Upper lobe of right lung (tissue), 1 donor: ENCODE measurements around the gene ANKMY1. TPM values are rescaled to one million over a fixed set of nuclear protein-coding genes. Genes with fewer than 3 reads are reported as not detected.

ENCODE experiments used
- ATAC-seq: fragments of 200-7000 bp; cut with Tn5 transposase; one replicate; pipeline ENCODE4 v1.9.1; 2020; ENCODE audit warnings: mild to moderate bottlenecking, moderate library complexity
- DNase-seq: peaks from one replicate; pipeline ENCODE4 v3.0.0-alpha.2; 2020
- H3K27ac ChIP-seq: fragments of 200-600 bp; one replicate; pipeline ENCODE4 v1.8.0; 2022
- H3K27me3 ChIP-seq: fragments of 200-600 bp; one replicate; pipeline ENCODE4 v1.8.0; 2022; ENCODE audit warnings: mild to moderate bottlenecking
- H3K36me3 ChIP-seq: fragments of 200-600 bp; one replicate; pipeline ENCODE4 v1.8.0; 2022
- H3K4me1 ChIP-seq: fragments of 200-600 bp; one replicate; pipeline ENCODE4 v1.8.0; 2022
- H3K4me3 ChIP-seq: fragments of 200-600 bp; one replicate; pipeline ENCODE4 v1.8.0; 2022; ENCODE audit warnings: mild to moderate bottlenecking
- H3K9me3 ChIP-seq: fragments of 200-600 bp; one replicate; pipeline ENCODE4 v1.8.0; 2022
- intact Hi-C: fragments of 100-400 bp; cut with DNase I; formaldehyde crosslinking; loops from one replicate; pipeline ENCODE4 v1.11.0; 2022
- total RNA-seq: library from RNA; stranded (reverse); fragmentation: NEBNext Ultra II Directional; extraction: Animal tissue kit (Norgen Biotek cat#: 25700); gene quantifications from one replicate; pipeline ENCODE4 v1.2.1, GENCODE V29; 2021
- TF ChIP-seq, protein P1 (sequence below): fragments of 200-600 bp; IDR thresholded peaks from one replicate; pipeline ENCODE4 v1.8.0; 2022; ENCODE audit warnings: antibody characterized with exemption
- donor health status: DM: no; HTN: yes; CAD: no; lungs with severe emphysema.

Gene ANKMY1
- total RNA-seq, 1 donor from 2014 or later: 19.3 TPM

DNA sequence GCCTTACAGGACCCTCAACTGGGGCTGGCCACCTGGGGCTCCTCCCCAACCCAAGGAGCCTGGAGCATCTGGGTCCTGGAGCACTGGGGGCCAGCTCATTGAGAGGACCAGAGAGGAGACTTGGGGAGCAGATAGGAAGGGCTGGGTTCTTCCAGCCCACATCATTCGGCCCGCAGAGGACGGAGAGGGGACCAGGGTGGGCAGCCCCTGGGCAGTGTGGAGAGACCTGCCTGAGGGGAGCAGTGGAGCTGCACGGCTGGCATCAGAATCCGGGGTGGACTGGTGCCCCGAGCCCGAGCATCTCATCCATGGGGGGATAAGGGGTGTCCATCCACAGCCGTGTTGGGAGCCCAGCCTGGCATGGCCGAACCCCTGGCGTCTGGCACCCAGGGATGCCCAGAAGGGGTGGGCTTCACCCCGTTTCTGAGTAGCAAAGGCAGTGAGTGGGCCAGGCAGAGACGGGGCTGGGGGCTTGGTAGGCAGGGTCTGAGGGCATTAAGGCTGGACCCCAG, 111.1 kb downstream of the ANKMY1 start:
- Histone ChIP-seq H3K4me1 (no peaks in the 10 kb centered on the region), H3K4me3 (no peak overlapping the region), H3K27ac (no peak overlapping the region), H3K36me3 (no peaks in the 10 kb centered on the region), H3K27me3 (peaks cover 9% of the 10 kb centered on the region), H3K9me3 (no peaks in the 10 kb centered on the region)
- no peak for ATAC-seq
- TF ChIP-seq, protein P1, sequence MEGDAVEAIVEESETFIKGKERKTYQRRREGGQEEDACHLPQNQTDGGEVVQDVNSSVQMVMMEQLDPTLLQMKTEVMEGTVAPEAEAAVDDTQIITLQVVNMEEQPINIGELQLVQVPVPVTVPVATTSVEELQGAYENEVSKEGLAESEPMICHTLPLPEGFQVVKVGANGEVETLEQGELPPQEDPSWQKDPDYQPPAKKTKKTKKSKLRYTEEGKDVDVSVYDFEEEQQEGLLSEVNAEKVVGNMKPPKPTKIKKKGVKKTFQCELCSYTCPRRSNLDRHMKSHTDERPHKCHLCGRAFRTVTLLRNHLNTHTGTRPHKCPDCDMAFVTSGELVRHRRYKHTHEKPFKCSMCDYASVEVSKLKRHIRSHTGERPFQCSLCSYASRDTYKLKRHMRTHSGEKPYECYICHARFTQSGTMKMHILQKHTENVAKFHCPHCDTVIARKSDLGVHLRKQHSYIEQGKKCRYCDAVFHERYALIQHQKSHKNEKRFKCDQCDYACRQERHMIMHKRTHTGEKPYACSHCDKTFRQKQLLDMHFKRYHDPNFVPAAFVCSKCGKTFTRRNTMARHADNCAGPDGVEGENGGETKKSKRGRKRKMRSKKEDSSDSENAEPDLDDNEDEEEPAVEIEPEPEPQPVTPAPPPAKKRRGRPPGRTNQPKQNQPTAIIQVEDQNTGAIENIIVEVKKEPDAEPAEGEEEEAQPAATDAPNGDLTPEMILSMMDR: no peak
- intact Hi-C loops: no loop called here
- no peak for DNase-seq

DNA sequence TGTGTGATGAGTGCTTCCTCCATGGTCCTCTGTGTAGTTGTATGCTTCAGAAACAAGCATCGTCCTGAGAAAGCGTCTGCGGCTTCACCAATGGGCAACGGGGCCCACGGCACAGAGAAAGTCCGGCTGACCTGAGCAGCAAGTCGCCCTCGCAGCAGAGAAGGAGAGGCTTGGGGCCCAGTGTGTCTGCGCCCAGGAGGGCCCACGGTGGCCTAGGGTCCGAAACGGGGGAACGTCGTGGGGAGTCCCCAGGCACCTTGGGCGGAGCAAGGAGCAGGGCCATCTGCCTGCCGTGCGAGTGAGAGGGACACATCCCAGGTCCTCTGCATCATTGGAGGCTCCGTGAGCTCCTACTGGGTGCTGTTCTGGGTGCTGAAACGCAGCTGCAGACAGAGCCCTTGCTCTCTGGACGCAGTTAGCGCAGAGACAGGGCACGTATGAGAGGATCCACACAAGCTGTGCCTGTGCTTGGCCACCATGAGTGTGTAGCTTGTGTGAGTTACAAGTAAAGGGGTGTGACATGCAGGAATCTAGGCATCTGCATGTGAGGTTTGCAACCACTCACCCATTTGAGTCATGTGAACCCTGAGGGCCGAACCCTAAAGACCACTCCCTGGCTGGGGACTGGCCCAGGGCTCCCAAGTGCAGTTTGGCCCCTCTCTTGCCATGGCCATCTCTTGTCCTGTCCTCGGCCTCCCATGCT, 111.7 kb downstream of the ANKMY1 start:
- intact Hi-C loops: no loop called here
- Histone ChIP-seq H3K27ac (no peak overlapping the region), H3K4me3 (no peak overlapping the region), H3K36me3 (no peaks in the 10 kb centered on the region), H3K9me3 (no peaks in the 10 kb centered on the region), H3K27me3 (peaks cover 3% of the 10 kb centered on the region), H3K4me1 (no peaks in the 10 kb centered on the region)
- no peak for ATAC-seq
- no peak for DNase-seq
- TF ChIP-seq, protein P1: no peak

DNA sequence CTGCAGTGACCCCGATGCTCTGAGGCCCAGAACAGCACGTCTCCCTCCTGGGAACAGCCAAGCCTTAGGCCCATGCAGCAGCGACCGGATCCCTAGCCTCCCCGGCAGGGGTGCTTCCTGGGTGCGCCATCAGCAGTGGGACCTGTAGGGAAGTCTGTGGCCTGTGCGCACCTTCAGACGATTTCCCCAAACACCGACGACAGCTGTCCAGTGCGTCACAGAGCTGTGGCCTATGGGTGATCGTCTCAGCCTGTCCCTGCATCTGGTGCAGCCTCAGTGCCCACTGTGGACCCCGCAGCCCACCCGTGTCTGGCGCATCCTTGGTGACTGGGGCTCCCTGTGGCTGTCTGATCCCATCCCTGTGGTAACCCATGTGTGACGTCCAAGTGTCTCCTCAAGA, 113.3 kb downstream of the ANKMY1 start:
- no peaks in the 10 kb centered on the region for H3K9me3 ChIP-seq
- DNase-seq: no peak

DNA sequence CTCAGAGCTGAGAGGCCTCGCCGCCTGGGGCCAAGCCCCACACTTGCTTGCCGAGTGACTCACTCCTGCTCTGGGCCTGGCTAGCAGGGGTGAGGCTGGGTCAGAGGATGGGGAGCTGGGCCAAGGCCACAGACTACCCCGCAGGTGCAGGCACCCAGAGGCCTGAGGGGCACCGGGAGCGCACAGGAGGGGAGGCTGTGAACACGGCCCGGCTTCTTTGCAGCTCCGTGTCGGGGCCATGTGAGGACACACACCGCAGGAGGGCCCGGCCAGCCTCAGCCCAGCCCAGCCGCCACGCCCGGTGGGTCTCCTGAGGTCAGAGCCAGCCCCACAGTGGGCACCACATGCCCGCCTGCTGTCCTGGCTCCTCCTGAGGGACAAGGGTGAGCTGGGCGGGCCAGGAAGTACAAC, 113.9 kb downstream of the ANKMY1 start:
- no peak for ATAC-seq

More for the DNA sequence above, 113.3 kb downstream of the ANKMY1 start:
- Histone ChIP-seq H3K4me1 (no peaks in the 10 kb centered on the region), H3K27ac (no peak overlapping the region), H3K4me3 (no peak overlapping the region), H3K27me3 (no peaks in the 10 kb centered on the region), H3K36me3 (no peaks in the 10 kb centered on the region)
- intact Hi-C loops: loop anchor here (5.0 kb wide), 1 partner anchor 212 kb away; no protein-coding TSS in a partner anchor
- ATAC-seq: no peak
- TF ChIP-seq, protein P1: no peak

DNA sequence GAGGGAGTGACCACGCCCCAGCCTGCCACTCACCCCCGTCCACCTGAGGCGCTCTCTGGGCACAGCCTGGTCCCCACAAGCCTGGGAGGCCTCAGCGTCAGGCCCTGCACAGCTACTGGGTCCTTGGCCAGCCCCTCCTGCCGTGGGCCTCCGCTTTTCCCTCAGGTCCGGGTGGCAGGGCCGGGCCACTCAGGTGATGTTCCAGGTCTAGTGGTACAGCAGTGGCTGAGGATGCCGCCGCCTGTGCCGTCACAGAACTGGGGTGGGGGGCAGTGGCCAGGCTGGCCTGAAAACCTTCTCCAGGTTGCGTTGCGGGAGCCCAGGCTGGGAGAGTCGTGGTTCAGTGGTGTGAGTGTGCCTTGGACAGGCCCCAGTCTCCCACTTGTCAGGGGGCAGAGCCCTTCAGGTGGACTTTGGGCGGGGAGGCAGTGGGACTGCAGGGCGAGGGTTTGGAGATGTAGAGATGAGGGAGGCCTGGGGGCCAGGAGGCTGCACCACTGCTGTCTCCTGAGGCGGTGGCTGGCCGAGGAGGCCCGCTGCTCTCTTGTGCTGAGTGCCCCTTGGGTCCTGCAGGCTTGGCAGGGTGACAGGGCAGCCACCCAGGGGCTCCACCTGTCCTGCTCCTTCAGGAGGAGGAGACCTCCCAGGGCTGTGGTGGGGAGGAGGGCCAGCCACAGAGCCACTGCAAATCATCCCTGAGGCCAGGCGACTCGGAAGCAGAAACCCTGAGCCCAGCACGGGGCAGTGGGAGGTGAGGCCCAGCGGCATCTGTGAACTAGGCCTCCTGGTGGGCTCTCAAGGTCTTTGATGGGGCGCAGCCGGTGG, 114.7 kb downstream of the ANKMY1 start:
- Histone ChIP-seq H3K36me3 (no peaks in the 10 kb centered on the region), H3K4me1 (peaks cover 4% of the 10 kb centered on the region), H3K27ac (no peak overlapping the region), H3K9me3 (no peaks in the 10 kb centered on the region), H3K27me3 (peaks cover 4% of the 10 kb centered on the region), H3K4me3 (no peak overlapping the region)
- TF ChIP-seq, protein P1: no peak
- intact Hi-C loops: loop anchor here (5.0 kb wide), 1 partner anchor 211 kb away; no protein-coding TSS in a partner anchor
- DNase-seq (no peak), ATAC-seq (no peak)

More for the DNA sequence above, 113.9 kb downstream of the ANKMY1 start:
- H3K4me1 ChIP-seq: no peaks in the 10 kb centered on the region
- TF ChIP-seq, protein P1: no peak
- H3K27ac ChIP-seq: no peak overlapping the region
- no peaks in the 10 kb centered on the region for H3K27me3 ChIP-seq
- intact Hi-C loops: loop anchor here (5.0 kb wide), 1 partner anchor 212 kb away; no protein-coding TSS in a partner anchor
- no peaks in the 10 kb centered on the region for H3K36me3 ChIP-seq
- H3K4me3 ChIP-seq: no peak overlapping the region
- no peak for DNase-seq
- no peaks in the 10 kb centered on the region for H3K9me3 ChIP-seq
